HepG2 (cell line): Measurements from ENCODE around the gene FYB2. TPM values are rescaled to one million over a fixed set of nuclear protein-coding genes. Genes with fewer than 3 reads are reported as not detected.
A peak's percentile ranks its signal among the peaks of the same experiment; 100 is the strongest.

Source experiments
- ATAC-seq: fragments of 200-7000 bp; cut with Tn5 transposase; 3 replicates; pipeline ENCODE4 v1.9.1; 2020; ENCODE audit warnings: mild to moderate bottlenecking, moderate library complexity
- BruUV-seq: library from RNA; stranded (reverse); fragments of 400-500 nt; replicated peaks from 2 replicates; lab custom pipeline; 2021; lab: Mats Ljungman, UMichigan
- CTCF ChIA-PET: fragments of 300-600 bp; formaldehyde crosslinking; extraction: SDS; loops from one replicate; lab custom pipeline; 2021; ENCODE audit warnings: low total read pairs, inconsistent platforms, low intra/inter-chr PET ratio; lab: Yijun Ruan, JAX
- POLR2A ChIA-PET: fragments of 350-600 bp; sonication (Branson Sonifier 250); formaldehyde crosslinking; loops from one replicate; lab custom pipeline; 2020; ENCODE audit warnings: antibody characterized with exemption, inconsistent platforms; lab: Yijun Ruan, JAX
- DNase-seq: peaks from one replicate; pipeline ENCODE4 v3.0.0-alpha.2; 2015; ENCODE audit warnings: low spot score
- FAIRE-seq: peaks from 3 replicates; lab custom pipeline; 2011; peaks lifted over from hg19 to GRCh38; lab: Jason Lieb, UNC
- H2AFZ ChIP-seq: one replicate; pipeline ENCODE4 v1.6.1; 2011; ENCODE audit warnings: low read length, inconsistent platforms
- H3K27ac ChIP-seq: fragments of 300-600 bp; 3 replicates; pipeline ENCODE4 v1.8.0; 2011; ENCODE audit warnings: mixed run types, mild to moderate bottlenecking, mixed read lengths, low read length, inconsistent platforms; ENCODE audit not compliant: insufficient read depth; ENCODE audit errors: extremely low read length
- H3K27me3 ChIP-seq, 2 experiments: fragments of 200-600 bp in 1 of 2; 2 replicates in 1 of 2; 3 replicates in 1 of 2; pipeline versions ENCODE4 v1.6.0 to v1.8.0; 2011; ENCODE audit warnings: low read length in 2 of 2, mild to moderate bottlenecking in 2 of 2, moderate library complexity in 2 of 2, inconsistent platforms in 1 of 2; ENCODE audit not compliant: insufficient read depth in 2 of 2, control insufficient read depth in 1 of 2
- H3K36me3 ChIP-seq, 2 experiments: fragments of 200-600 bp in 1 of 2; replicated peaks in 1 of 2; 2 replicates in 1 of 2; 3 replicates in 1 of 2; pipeline versions ENCODE4 v1.5.1 to v1.8.0; 2011; ENCODE audit warnings: low read length in 2 of 2, inconsistent platforms in 1 of 2; ENCODE audit not compliant: insufficient read depth in 2 of 2, control insufficient read depth in 1 of 2
- H3K4me1 ChIP-seq: 2 replicates; pipeline ENCODE4 v1.5.1; 2012; ENCODE audit warnings: low read length, inconsistent platforms; ENCODE audit not compliant: insufficient read depth
- H3K4me2 ChIP-seq: 2 replicates; pipeline ENCODE4 v1.6.0; 2011; ENCODE audit warnings: low read depth, low read length, inconsistent platforms
- H3K4me3 ChIP-seq, 3 experiments: fragments of 200-600 bp in 1 of 3; sonication (generic), shearing (Covaris generic) in 1 of 3; replicated peaks in 1 of 3; 2 replicates each; pipeline ENCODE4 v1.5.1; 2011 to 2016; ENCODE audit warnings: low read length in 3 of 3, inconsistent platforms in 2 of 3, low read depth in 2 of 3, mild to moderate bottlenecking in 2 of 3, control low read depth in 1 of 3, mixed read lengths in 1 of 3; ENCODE audit not compliant: insufficient read depth in 1 of 3
- H3K79me2 ChIP-seq: one replicate; pipeline ENCODE4 v1.6.1; 2011; ENCODE audit warnings: low read length, inconsistent platforms; ENCODE audit not compliant: insufficient read depth
- H3K9ac ChIP-seq: 2 replicates; pipeline ENCODE4 v1.6.0; 2011; ENCODE audit warnings: mild to moderate bottlenecking, low read depth, low read length, inconsistent platforms; ENCODE audit not compliant: insufficient read depth
- H3K9me3 ChIP-seq: 2 replicates; pipeline ENCODE4 v1.5.1; 2012; ENCODE audit warnings: mild to moderate bottlenecking, low read length
- H4K20me1 ChIP-seq: 2 replicates; pipeline ENCODE4 v1.6.0; 2011; ENCODE audit warnings: inconsistent platforms, mild to moderate bottlenecking, low read length, moderate library complexity; ENCODE audit not compliant: insufficient read depth
- ATF7 ChIP-seq, 2 experiments: fragments of 450-650 bp in 1 of 2; sonication (generic) in 1 of 2; formaldehyde crosslinking in 1 of 2; IDR thresholded peaks; 2 replicates each; pipeline versions ENCODE4 v1.4.0 to v1.6.1; 2016 to 2020; ENCODE audit warnings: antibody characterized with exemption in 1 of 2, mild to moderate bottlenecking in 1 of 2, missing genetic modification reagents in 1 of 2
- CEBPB ChIP-seq: IDR thresholded peaks from 2 replicates; pipeline ENCODE4 v1.6.1; 2011; ENCODE audit warnings: low read depth, low read length, improper control_type of control experiment, borderline replicate concordance
- CEBPG ChIP-seq: IDR thresholded peaks from 2 replicates; pipeline ENCODE4 v1.6.1; 2016
- FOXJ3 ChIP-seq: sonication (generic); formaldehyde crosslinking; IDR thresholded peaks from 2 replicates; pipeline ENCODE4 v1.4.0; 2020; ENCODE audit warnings: missing genetic modification reagents, mild to moderate bottlenecking, borderline replicate concordance
- GLI4 ChIP-seq: sonication (generic); formaldehyde crosslinking; IDR thresholded peaks from 2 replicates; pipeline ENCODE4 v1.5.1; 2020; ENCODE audit warnings: missing genetic modification reagents, mild to moderate bottlenecking, moderate library complexity, borderline replicate concordance
- HIVEP1 ChIP-seq: sonication (generic); formaldehyde crosslinking; IDR thresholded peaks from 2 replicates; pipeline ENCODE4 v1.4.0; 2020; ENCODE audit warnings: mild to moderate bottlenecking, missing genetic modification reagents
- MED1 ChIP-seq: sonication (generic); formaldehyde crosslinking; IDR thresholded peaks from 2 replicates; pipeline ENCODE4 v1.4.0; 2020; ENCODE audit warnings: missing genetic modification reagents
- POGZ ChIP-seq: sonication (generic); formaldehyde crosslinking; IDR thresholded peaks from 2 replicates; pipeline ENCODE4 v1.4.0; 2020; ENCODE audit warnings: mild to moderate bottlenecking, missing genetic modification reagents
- SALL2 ChIP-seq: sonication (generic); formaldehyde crosslinking; IDR thresholded peaks from 2 replicates; pipeline ENCODE4 v1.8.1; 2023; ENCODE audit warnings: mild to moderate bottlenecking, missing genetic modification reagents, inconsistent platforms
- SOX6 ChIP-seq, 2 experiments: fragments of 450-650 bp in 1 of 2; sonication (generic) in 1 of 2; formaldehyde crosslinking in 1 of 2; IDR thresholded peaks; 2 replicates each; pipeline versions ENCODE4 v1.4.0 to v1.6.1; 2017 to 2020; ENCODE audit warnings: antibody characterized with exemption in 1 of 2, mild to moderate bottlenecking in 1 of 2, missing genetic modification reagents in 1 of 2
- YY1 ChIP-seq: IDR thresholded peaks from 2 replicates; pipeline ENCODE4 v1.6.1; 2011; ENCODE audit warnings: low read length, low read depth, moderate library complexity, mild to moderate bottlenecking; ENCODE audit not compliant: insufficient read depth, insufficient replicate concordance
- ZBTB3 ChIP-seq: sonication (generic); formaldehyde crosslinking; IDR thresholded peaks from 2 replicates; pipeline ENCODE4 v1.4.0; 2020; ENCODE audit warnings: low read depth, mild to moderate bottlenecking, moderate library complexity, missing genetic modification reagents, borderline replicate concordance
- ZBTB42 ChIP-seq: sonication (generic); formaldehyde crosslinking; IDR thresholded peaks from 2 replicates; pipeline ENCODE4 v1.5.0; 2020; ENCODE audit warnings: mild to moderate bottlenecking, missing genetic modification reagents
- ZMYM4 ChIP-seq: sonication (generic); formaldehyde crosslinking; IDR thresholded peaks from 2 replicates; pipeline ENCODE4 v1.8.1; 2023; ENCODE audit warnings: mild to moderate bottlenecking, missing genetic modification reagents
- ZNF629 ChIP-seq: sonication (generic); formaldehyde crosslinking; conservative IDR thresholded peaks from 2 replicates; pipeline ENCODE4 v1.5.0; 2020; ENCODE audit warnings: missing genetic modification reagents
- ZNF775 ChIP-seq: sonication (generic); formaldehyde crosslinking; IDR thresholded peaks from 2 replicates; pipeline ENCODE4 v1.4.0; 2020; ENCODE audit warnings: missing genetic modification reagents, mild to moderate bottlenecking, moderate library complexity, borderline replicate concordance
- WGBS: methylation state at CpG from one replicate; pipeline ENCODE4 v1.1.6; 2017; ENCODE audit warnings: low lambda C conversion rate; 5-methylcytosine and 5-hydroxymethylcytosine counted together
- in situ Hi-C: cut with HindIII; loops from 2 replicates; pipeline ENCODE4 v1.10.0; 2017; ENCODE audit warnings: low pct_unique_long_range_greater_than_20kb; ENCODE audit not compliant: extremely low pct_ligation_motif_present
- intact Hi-C: fragments of 100-400 bp; cut with micrococcal nuclease; formaldehyde crosslinking; loops from one replicate; pipeline ENCODE4 v1.10.0; 2022; ENCODE audit not compliant: unreplicated experiment
- polyA plus RNA-seq, 8 experiments: library from polyadenylated mRNA; depleted of rRNA in 3 of 8; stranded (reverse) in 7 of 8; unstranded in 1 of 8; fragments of >200 nt; fragmentation: Illumina TruSeq in 4 of 8; extraction: Trizol in 4 of 8; gene quantifications; 2 replicates each; pipeline versions ENCODE4 v1.2.1 to v1.2.3, GENCODE V29; 2011 to 2016; ENCODE audit warnings: low read depth in 4 of 8, missing spikeins in 1 of 8, mixed read lengths in 1 of 8; ENCODE audit not compliant: insufficient read depth in 1 of 8
- total RNA-seq, 5 experiments: library from RNA; depleted of rRNA; stranded (reverse); fragments of >200 nt; fragmentation: Illumina TruSeq; extraction: Trizol; gene quantifications; 2 replicates each; pipeline ENCODE4 v1.2.3, GENCODE V29; 2016; ENCODE audit warnings: low read depth in 1 of 5
- TF ChIP-seq, protein P1 (sequence below), 2 experiments: fragments of 450-650 bp in 1 of 2; sonication (generic) in 1 of 2; formaldehyde crosslinking; IDR thresholded peaks; 2 replicates each; pipeline versions ENCODE4 v1.5.0 to v1.8.0; 2020 to 2022; ENCODE audit warnings: mild to moderate bottlenecking in 1 of 2, missing genetic modification reagents in 1 of 2
- TF ChIP-seq, protein P2 (sequence below): sonication (generic); formaldehyde crosslinking; IDR thresholded peaks from 2 replicates; pipeline ENCODE4 v1.8.1; 2023; ENCODE audit warnings: mild to moderate bottlenecking, moderate library complexity, missing genetic modification reagents
- TF ChIP-seq, protein P3 (sequence below): sonication (generic); formaldehyde crosslinking; IDR thresholded peaks from 2 replicates; pipeline ENCODE4 v1.8.0; 2022; ENCODE audit warnings: mild to moderate bottlenecking, missing genetic modification reagents, moderate library complexity
- TF ChIP-seq, protein P4 (sequence below): sonication (generic); formaldehyde crosslinking; IDR thresholded peaks from 2 replicates; pipeline ENCODE4 v1.5.0; 2020; ENCODE audit warnings: missing genetic modification reagents

FYB2 gene
- total and polyA plus RNA-seq, 2 of the 13 experiments (the other 11 are each of a cell fraction or from before 2014, with no cell fraction given): 1.2 to 2.7 TPM

- H3K27ac ChIP-seq: peak overlapping the region; percentile 24
- peak overlapping the region; percentile 18 for H3K4me2 ChIP-seq
- H3K4me1 ChIP-seq: peaks cover 56% of the 10 kb centered on the region
- WGBS: 45% methylated on average over 4 of the region's 4 CpGs
- in situ Hi-C loops (loop anchor here (10.0 kb wide), 1 partner anchor 1532 kb away; no protein-coding TSS in a partner anchor), intact Hi-C loops (no loop called here)
- no peaks in the 10 kb centered on the region for H4K20me1 ChIP-seq
- H3K9ac ChIP-seq: no peak overlapping the region
- H3K4me3 ChIP-seq: no peak overlapping the region
- ChIA-PET POLR2A (no interaction called here), CTCF (no interaction called here)
- no peaks in the 10 kb centered on the region for H3K27me3 ChIP-seq
- no TSS peak for BruUV-seq
- FAIRE-seq (no peak), DNase-seq (peak; percentile 24), ATAC-seq (no peak)
- no peaks in the 10 kb centered on the region for H3K79me2 ChIP-seq
- H3K36me3 ChIP-seq: no peaks in the 10 kb centered on the region
- H3K9me3 ChIP-seq: no peaks in the 10 kb centered on the region
- H2AFZ ChIP-seq: no peak overlapping the region
- TF ChIP-seq ZBTB42 (CRISPR knock-in tag) (no peak), POGZ (CRISPR knock-in tag) (peak; percentile 33; the same call in 1 of the 2 replicates), HIVEP1 (CRISPR knock-in tag) (no peak), FOXJ3 (peak; percentile 31; the same call in 1 of the 2 replicates), ZNF775 (CRISPR knock-in tag) (no peak), ATF7 (IDR thresholded peaks at IDR 0.05) (peak; percentile 35; the same call in 1 of the 2 replicates), ATF7 (CRISPR knock-in tag; IDR thresholded peaks at IDR 0.05) (no peak), ZMYM4 (CRISPR knock-in tag) (peak; percentile 49; the same call in 1 of the 2 replicates), MED1 (CRISPR knock-in tag) (0 out of 2 replicates have a peak, but pooled peaks have one; percentile 12), CEBPB (peak; percentile 92), ZNF629 (no peak), SALL2 (CRISPR knock-in tag) (no peak), CEBPG (CRISPR knock-in tag) (peak; percentile 89), SOX6 (IDR thresholded peaks at IDR 0.05) (no peak), SOX6 (CRISPR knock-in tag; IDR thresholded peaks at IDR 0.05) (peak; percentile 69), ZBTB3 (CRISPR knock-in tag) (no peak), YY1 (no peak), GLI4 (CRISPR knock-in tag) (no peak)
- TF ChIP-seq, protein P1, sequence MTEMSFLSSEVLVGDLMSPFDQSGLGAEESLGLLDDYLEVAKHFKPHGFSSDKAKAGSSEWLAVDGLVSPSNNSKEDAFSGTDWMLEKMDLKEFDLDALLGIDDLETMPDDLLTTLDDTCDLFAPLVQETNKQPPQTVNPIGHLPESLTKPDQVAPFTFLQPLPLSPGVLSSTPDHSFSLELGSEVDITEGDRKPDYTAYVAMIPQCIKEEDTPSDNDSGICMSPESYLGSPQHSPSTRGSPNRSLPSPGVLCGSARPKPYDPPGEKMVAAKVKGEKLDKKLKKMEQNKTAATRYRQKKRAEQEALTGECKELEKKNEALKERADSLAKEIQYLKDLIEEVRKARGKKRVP (CRISPR knock-in tag; IDR thresholded peaks at IDR 0.05): peak in 1 of 2 experiments; percentile 47; a peak in 1 of 4 replicates
- TF ChIP-seq, protein P2, sequence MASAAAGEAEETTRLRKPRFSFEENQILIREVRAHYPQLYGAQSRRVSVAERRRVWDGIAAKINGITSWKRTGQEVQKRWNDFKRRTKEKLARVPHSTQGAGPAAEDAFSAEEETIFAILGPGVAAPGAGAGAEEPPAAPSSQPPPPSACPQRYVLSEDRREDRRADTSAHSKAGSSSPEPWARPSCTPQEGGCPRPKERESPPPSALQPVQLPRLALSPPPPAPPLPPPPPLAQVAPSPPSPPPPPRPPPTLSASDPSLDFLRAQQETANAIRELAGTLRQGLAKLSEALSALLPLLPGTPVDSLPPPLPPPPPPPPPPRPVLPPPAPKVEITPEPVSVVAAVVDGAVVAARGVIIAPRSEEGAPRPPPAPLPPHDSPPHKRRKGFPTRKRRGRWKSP (CRISPR knock-in tag): no peak
- TF ChIP-seq, protein P3, sequence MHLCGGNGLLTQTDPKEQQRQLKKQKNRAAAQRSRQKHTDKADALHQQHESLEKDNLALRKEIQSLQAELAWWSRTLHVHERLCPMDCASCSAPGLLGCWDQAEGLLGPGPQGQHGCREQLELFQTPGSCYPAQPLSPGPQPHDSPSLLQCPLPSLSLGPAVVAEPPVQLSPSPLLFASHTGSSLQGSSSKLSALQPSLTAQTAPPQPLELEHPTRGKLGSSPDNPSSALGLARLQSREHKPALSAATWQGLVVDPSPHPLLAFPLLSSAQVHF (CRISPR knock-in tag): no peak
- TF ChIP-seq, protein P4, sequence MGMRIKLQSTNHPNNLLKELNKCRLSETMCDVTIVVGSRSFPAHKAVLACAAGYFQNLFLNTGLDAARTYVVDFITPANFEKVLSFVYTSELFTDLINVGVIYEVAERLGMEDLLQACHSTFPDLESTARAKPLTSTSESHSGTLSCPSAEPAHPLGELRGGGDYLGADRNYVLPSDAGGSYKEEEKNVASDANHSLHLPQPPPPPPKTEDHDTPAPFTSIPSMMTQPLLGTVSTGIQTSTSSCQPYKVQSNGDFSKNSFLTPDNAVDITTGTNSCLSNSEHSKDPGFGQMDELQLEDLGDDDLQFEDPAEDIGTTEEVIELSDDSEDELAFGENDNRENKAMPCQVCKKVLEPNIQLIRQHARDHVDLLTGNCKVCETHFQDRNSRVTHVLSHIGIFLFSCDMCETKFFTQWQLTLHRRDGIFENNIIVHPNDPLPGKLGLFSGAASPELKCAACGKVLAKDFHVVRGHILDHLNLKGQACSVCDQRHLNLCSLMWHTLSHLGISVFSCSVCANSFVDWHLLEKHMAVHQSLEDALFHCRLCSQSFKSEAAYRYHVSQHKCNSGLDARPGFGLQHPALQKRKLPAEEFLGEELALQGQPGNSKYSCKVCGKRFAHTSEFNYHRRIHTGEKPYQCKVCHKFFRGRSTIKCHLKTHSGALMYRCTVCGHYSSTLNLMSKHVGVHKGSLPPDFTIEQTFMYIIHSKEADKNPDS (CRISPR knock-in tag): no peak
These were observed 2.3 kb downstream of the FYB2 start for GRCh38 chr1:56816909-56817308.
